ENCODE results near the gene CLTCL1. TPM values are rescaled to one million over a fixed set of nuclear protein-coding genes. Genes with fewer than 3 reads are reported as not detected.

CLTCL1 gene
- total RNA-seq, 6 experiments from 2014 or later, result 3.5 to 6.6 (median 5.7) TPM

DNA sequence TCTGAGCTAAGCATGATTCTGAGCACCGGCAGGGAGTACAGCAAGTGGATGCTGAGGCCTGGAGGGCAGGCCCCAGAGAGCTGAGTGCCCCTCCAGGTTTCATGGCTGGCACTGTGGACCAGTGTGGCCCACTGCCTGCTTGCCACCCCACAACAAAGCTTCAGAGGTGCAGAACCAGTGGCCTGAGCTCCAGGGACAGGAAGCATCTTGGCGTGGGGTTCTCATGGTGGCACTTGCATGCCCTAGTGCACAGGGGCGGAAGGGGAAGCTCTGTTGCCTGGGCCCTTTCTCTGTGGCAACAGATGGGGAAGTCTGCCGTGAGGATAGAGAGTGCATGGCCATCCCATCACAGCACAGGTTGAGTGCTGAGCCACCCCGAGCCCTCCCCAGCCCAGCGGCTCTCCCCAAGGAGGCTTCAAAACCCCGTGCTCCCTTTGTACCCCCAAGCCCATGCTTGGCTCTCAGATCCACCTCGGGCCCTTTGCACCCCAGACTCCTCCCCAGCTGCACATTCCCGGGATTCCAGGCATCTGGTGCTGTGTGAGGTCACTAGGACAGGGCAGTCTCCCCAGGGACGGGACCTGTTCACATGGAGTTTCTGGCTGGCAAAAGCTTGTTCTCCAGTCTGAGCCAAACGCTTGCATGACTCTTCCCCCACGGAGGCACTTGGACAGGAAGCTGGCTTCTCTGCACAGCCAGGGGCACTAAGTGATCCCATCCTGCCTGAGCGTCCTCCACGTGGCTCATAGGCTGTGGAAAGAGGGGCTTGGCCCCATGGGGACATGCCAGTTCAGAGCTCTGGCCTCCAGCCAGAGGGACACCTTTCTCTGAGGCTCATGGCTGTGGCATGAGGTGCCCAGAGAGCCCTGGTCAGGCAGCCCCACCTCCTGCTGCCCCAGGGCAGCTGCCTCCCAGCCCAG, 117.2 kb downstream of the CLTCL1 start:
- H3K9me3 ChIP-seq, result no peaks in the 10 kb centered on the region
- ATAC-seq (peak; percentile 0 to 18 (median 14)), DNase-seq (peak; percentile 66 to 89 (median 85))
- TF ChIP-seq CTCF (IDR thresholded peaks at IDR 0.05), result no peak
- TF ChIP-seq POLR2A (IDR thresholded peaks at IDR 0.05), result peak; percentile 37
- no peaks in the 10 kb centered on the region for H3K36me3 ChIP-seq
- no peaks in the 10 kb centered on the region for H3K27me3 ChIP-seq
- peaks cover 0 to 66% (median 28%) of the 10 kb centered on the region in 4 donors for H3K4me1 ChIP-seq
- WGBS (ENCODE audit: insufficient coverage, low coverage, low lambda C conversion rate, missing lambda C conversion rate), result 11% methylated on average over 3 of the region's 14 CpGs
- no peak overlapping the region for H3K4me3 ChIP-seq
- intact Hi-C loops (cut with DNase I), result loop anchor here in 1 of 2 donors (5.0 kb wide), 1 partner anchor 113 kb away; no protein-coding TSS in a partner anchor
- peak overlapping the region in 2 of 3 donors; percentile 54 to 73 for H3K27ac ChIP-seq

GRCh38 chr22:19173047-19174035, 118.2 kb downstream of the CLTCL1 start:
- H3K4me3 ChIP-seq, result no peak overlapping the region
- peak overlapping the region in 1 of 3 donors; percentile 54 for H3K27ac ChIP-seq
- TF ChIP-seq POLR2A (IDR thresholded peaks at IDR 0.05), result no peak
- TF ChIP-seq CTCF (IDR thresholded peaks at IDR 0.05), result no peak

DNA sequence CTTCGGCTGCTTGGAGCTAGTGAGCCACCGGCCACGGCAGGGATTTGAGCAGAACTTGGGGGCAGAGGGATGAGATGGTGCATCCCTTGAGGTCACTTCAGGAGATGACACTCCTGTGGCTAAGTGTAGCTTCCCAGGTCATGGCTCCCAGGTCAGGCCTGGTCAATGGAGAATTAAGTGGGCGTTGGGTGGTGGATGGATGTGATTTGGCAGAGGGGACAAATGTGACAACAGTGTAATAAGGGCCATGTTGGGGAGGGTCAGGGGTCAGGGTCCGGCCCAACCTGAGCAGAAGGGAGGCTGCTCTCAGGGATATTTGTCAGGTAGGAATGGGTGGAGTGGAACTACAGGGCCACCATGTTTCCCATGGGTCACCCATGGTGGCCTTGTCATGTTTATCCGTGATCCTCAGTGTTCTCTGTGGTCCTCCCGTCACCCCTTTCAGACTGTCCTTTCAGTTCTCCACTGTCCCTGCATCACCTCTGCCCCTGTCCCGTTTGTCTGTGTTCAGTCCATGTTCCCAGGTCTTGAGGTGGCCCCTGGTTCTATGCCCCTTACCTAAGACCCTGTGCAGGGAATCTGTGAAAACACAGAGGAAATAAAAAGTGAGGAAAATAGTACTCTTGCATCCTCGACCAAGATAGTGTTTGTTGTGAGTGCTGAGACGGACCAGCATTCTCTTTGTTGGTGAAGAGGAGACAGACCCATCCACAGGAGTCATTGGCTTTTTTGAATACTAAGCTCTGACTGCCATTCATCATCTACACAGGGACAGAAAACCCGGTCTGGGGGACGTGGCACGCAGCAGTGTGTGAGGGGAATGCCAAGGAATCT, 119.1 kb downstream of the CLTCL1 start:
- Histone ChIP-seq H3K4me1 (peaks cover 0 to 63% (median 27%) of the 10 kb centered on the region in 4 donors), H3K9me3 (no peaks in the 10 kb centered on the region), H3K4me3 (peak overlapping the region; percentile 98 to 100 (median 100)), H3K27ac (peak overlapping the region in 2 of 3 donors; percentile 85 to 86), H3K27me3 (peaks cover 0 to 5% of the 10 kb centered on the region in 2 donors), H3K36me3 (no peaks in the 10 kb centered on the region)
- TF ChIP-seq POLR2A (IDR thresholded peaks at IDR 0.05) (no peak), CTCF (IDR thresholded peaks at IDR 0.05) (no peak)
- DNase-seq, result no peak
- intact Hi-C loops (cut with DNase I), result no loop called here
- no peak for ATAC-seq
- WGBS (ENCODE audit: insufficient coverage, low coverage, low lambda C conversion rate, missing lambda C conversion rate), result 52% methylated on average over 9 of the region's 13 CpGs

More at GRCh38 chr22:19173047-19174035, 118.2 kb downstream of the CLTCL1 start:
- 10% methylated on average over 5 of the region's 19 CpGs for WGBS (ENCODE audit: insufficient coverage, low coverage, low lambda C conversion rate, missing lambda C conversion rate)
- peaks cover 0 to 66% (median 28%) of the 10 kb centered on the region in 4 donors for H3K4me1 ChIP-seq
- H3K27me3 ChIP-seq, result peaks cover 0 to 5% of the 10 kb centered on the region in 2 donors
- no peak for ATAC-seq
- intact Hi-C loops (cut with DNase I), result no loop called here
- no peak for DNase-seq
- H3K36me3 ChIP-seq, result no peaks in the 10 kb centered on the region
- H3K9me3 ChIP-seq, result no peaks in the 10 kb centered on the region

DNA sequence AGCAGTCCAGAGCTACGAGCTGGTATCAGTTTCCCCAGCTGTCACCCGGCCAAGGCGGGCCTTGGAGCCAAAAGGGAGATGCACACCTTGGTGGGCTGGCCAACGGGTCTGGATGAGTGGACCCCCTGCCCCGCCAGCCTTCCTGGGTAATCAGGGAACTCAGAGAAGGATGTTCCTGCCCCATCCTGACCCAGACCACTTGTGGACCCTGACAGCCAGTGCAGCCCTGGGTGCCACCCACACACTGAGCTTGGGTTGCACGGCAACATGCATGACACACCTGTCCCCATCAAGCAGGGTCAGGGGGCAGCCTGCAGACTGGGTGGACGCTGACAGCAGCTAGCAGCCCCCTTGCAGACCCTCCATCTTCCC, 121.6 kb downstream of the CLTCL1 start:
- peaks cover 0 to 5% of the 10 kb centered on the region in 2 donors for H3K27me3 ChIP-seq
- TF ChIP-seq CTCF (IDR thresholded peaks at IDR 0.05), result no peak
- TF ChIP-seq POLR2A (IDR thresholded peaks at IDR 0.05), result no peak
- DNase-seq (no peak), ATAC-seq (no peak)
- 40% methylated on average over 1 of the region's 7 CpGs for WGBS (ENCODE audit: insufficient coverage, low coverage, low lambda C conversion rate, missing lambda C conversion rate)
- no peak overlapping the region for H3K4me3 ChIP-seq
- intact Hi-C loops (cut with DNase I), result no loop called here
- no peaks in the 10 kb centered on the region for H3K9me3 ChIP-seq
- peaks cover 0 to 38% (median 10%) of the 10 kb centered on the region in 4 donors for H3K4me1 ChIP-seq
- no peak overlapping the region for H3K27ac ChIP-seq
- no peaks in the 10 kb centered on the region for H3K36me3 ChIP-seq

Data from right lobe of liver (tissue), 6 donors.